Measurements from ENCODE around the gene CAT.

The CAT gene

GRCh38 chr11:34461215-34461614 is 22.5 kb downstream of the CAT start:
- DNase-seq = no peak

DNA sequence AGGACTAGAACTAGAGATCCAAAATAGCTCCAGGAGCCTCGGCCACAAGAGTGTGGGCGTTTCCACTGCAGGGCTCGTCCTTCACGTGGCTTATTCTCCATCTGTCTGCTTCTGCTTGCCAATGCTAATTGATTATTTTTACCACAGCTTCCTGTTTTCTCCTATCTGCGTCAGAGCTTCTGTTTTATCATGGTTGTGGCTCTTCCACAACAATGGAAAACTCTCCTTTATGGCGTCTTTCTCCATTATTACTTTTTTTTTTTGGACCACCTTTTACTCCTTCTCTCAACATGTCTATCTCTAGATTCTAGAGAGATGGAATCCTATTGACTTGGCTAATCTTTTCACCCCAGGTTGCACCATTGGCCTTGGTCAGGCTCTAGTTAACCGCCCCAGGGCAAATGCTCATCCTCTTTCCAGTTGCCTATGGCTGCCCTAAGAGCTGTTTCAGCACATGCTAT is 25.9 kb downstream of the CAT start:
- peak; percentile 26 for DNase-seq

- no peak for DNase-seq
Observed at GRCh38 chr11:34466802-34467488, 28.2 kb downstream of the CAT start.

DNA sequence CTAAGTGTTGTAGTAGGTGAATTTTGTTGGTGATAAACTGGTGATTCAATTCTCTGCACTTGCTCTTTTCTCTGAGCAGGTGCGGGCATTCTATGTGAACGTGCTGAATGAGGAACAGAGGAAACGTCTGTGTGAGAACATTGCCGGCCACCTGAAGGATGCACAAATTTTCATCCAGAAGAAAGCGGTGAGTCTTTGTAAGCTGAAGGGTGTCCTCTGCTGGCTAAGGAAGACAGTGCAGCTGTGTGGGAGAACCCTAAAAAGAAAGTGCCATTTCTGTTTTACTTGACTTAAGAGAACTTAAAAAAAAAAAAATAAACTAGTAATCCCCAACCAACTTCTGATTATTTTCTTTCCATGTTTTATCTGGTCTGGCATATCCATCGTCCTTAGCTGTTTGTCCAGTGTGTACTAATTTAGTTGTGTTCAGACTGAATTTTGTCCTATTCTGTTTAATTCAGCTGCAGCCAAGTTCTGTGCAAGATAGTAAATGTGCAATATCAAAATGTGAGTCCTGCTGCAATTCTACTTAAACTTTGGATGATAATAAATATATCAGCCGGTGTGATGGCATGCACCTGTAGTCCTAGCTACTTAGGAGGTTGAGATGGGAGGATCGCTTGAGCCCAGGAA is 29.6 kb downstream of the CAT start:
- no peak for DNase-seq

GRCh38 chr11:34473603-34474169 is 35.0 kb downstream of the CAT start:
- DNase-seq = no peak

GRCh38 chr11:34475656-34476055 is 36.9 kb downstream of the CAT start:
- no peak for DNase-seq

DNA sequence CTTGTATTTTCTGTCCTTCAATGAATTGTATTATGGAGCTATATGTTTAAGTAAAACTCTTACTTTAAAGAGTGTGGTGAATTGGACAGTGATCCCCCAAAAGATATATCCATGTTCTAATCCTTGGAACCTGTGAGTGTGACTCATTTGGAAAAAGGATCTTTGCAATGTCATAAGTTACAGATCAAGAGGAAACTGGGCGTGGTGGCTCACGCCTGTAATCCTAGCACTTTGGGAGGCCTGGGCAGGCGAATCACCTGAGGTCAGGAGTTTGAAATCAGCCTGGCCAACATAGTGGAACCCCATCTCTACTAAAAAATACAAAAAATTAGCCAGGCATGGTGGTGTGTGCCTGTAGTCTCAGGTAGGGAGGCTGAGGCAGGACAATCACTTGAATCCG is 38.1 kb downstream of the CAT start:
- no peak for DNase-seq

DNA sequence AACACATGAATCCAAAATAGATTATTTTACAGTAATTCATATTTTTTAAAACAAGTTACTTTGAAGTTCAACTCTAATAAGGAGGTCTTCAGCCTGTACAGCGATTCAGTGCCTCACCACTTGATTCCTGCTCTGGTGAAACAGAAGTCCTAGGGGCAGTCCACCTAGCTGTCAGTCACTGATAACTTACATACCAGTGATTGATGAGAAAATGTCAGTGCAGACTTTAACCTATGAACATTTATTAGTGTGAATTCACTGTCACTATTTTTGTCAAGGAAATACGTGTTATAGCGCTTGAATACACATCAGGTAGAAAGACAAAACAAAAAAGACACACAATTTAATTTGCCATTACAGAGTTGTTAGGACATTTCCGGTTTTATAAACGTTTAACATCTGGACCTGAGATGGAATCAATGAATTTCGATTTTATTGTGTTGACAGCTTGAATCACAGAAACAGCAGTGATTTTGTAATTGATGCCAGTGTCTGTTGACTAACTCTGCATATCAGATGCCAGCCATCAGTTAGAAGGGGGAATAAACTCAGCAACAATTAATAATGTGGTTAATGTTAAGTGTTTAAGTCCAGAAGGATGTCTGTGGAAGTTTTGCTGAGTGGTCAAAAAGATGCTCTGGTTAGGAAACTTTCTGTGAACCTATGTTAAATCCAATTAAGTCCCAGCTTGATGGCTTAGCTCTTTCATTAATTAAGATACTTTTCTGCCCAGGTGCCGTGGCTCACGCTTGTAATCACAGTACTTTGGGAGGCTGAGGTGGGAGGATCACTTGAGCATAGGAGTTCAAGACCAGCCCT is 40.3 kb downstream of the CAT start:
- DNase-seq = no peak

- DNase-seq = no peak
Observed at GRCh38 chr11:34480314-34480713, 41.6 kb downstream of the CAT start.

DNA sequence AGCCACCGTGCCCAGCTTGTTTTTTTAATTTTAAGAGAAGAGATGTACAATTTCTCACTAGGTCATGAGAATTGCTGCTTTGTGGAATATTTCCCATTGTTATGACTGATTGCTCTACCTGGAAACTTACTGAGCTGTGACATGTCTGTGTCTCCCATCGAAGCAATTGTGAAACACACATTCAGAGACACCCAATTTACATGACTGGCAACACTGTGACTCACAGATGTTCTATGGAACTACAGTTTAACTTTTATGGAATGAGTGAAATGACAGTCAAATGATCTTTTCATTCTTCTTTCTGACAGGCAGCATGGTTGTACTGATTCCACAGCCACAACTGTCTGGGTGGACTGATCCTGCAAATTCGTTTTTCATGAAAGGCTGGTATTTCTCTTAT is 42.6 kb downstream of the CAT start:
- no peak for DNase-seq

DNA sequence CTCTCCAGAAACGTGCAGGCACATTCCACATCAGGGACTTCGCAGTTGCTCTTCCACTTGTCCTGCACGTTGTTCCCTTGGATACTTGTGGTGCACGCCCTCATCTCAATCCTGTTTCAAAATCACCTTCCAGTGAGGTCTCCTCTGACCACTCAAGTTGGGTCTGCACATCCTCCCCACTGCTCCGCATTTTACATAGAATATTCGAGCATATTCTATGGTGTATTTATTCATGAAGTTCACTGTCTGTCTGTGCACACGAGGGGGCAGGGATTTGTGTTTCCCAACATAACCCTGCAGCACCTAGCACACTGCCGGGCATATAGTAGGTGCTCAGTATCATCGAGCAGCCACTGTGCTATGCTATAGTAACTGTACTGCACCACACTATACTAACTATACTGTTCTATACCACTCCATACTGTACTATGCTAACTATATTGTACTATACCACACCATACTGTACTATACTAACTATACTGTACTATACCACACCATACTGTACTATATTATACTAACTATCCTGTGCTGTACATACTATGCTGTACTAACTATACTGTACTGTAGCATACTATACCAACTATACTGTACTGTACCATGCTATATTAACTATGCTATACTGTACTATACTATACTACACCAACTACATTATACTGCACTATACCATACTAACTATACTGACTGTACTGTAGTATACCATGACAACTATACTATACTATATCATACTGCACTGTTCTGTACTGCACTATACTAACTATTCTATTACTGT is 44.6 kb downstream of the CAT start:
- DNase-seq = no peak

GRCh38 chr11:34487430-34487829 is 48.7 kb downstream of the CAT start:
- DNase-seq = no peak

DNA sequence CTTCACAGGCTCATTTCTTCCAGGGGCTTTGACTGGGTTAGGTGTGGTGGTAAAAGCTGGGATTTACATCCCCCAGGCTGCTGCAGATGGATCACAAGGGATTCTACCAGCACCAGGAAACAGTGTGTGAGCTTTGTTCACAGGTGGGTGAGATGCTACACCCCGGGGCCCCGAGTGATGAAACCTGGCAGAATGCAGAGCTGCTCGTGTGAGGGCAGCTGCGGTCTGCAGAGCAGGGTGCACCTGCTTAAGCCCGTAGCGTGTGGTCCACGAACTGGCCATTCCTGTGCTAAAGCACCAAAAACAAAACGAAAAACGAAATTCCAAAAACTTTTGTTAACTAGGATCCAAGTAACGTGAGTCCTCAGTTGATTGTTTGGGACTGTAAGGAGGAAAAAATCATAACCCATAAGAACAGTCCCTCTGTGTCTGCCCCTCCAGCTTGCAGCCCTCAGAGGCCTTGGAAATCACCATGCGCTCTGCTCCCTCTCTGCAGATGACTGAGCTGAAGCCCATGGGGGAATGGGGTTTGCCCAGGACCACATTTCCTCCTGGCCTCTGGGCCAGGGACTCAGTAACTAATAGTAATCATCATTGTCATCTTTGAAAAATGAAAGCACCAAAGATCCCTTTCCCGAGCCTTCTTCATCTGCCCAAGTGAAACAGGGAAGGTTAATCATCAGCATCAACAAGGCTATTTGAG is 50.3 kb downstream of the CAT start:
- DNase-seq = no peak

DNA sequence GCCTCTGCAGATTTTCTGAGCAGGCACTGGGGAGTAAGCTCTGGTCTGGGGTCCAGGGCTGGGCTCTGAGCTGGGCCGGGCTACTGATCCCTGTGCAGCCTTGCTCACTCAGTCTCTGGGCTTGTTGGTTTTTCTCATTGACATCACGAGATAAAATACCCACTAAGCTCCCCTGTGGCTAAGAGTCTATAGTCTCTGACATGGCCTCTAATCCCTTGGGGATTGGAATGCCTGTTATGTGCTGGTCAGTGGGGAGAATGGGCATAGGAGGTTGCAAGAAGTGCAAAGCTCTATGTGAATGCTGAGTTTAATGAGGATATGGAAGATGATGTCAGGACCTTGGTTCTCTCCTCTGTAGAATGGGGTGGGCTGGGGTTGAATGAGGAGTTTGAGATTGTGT is 51.6 kb downstream of the CAT start:
- no peak for DNase-seq

DNA sequence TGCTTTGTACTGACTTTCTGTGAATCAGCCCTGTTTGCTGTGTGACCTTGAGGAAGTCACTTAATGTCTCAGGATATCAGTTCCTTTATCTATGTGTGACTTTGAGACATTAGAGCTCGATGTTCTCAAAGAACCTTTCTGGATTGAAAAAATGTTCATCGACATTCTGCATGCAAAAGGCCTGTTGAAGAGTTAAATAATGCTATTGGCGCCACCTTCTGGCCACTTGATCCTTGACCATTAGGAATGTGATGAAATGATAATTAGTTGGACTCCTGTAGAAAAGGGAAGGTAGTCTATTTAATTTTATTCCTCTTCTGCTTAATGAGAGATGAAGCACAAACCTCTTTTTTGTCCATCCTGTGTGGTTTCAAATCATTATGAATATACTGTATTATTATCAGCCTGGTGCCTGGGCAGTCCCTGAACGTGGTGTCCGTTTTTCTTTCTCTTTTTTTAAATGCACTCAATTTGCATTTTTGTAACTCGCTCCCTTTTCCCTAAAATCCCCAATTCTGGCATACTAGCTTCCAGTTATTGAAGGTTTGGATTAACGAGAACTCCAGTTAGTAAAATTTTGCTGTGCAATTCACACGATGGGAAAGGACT is 54.2 kb downstream of the CAT start:
- peak; percentile 32 for DNase-seq

DNA sequence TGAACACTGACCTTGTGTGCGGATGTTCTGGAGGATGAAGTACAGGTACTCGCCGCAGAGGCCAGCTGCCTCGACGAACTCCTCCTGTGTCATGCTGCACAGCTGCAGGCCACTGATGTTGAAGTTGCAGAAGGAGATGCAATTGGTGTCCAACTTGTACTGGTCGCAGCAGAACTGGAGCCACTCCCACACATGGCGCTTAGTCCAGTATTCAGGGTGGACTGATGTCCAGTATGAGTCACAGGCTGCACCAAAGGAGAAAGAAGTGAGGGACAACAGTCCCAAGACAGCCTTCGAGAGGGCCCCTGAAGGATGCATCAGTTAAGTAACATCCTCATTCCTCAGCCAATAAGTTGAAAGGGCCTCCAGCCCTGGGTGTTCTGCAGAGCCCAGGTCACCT is 54.7 kb downstream of the CAT start:
- DNase-seq = no peak

GRCh38 chr11:34493926-34494595 is 55.3 kb downstream of the CAT start:
- DNase-seq = no peak

DNA sequence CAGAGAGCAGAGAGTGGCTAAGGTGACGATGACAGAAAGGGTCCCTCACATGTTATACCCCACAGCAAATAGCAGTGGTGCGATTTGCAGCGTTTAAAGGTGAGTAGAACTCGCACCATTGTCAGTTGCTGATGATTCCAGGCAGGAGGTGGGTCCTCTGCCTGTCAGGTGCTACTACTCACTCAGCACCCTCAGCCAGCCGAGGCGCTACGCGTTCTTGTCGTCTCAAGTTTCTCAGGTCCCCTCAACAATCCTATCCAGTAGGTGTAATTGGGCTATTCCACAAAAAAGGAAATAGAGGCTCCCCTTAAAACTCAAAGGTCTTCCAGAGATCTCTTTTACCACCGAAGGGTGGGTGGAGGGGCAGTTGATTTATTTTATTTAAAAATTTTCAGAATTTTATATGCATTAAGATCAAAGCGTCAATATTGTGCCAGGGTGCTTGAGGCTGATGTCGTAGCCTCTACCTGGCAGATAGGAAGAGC is 56.5 kb downstream of the CAT start:
- no peak for DNase-seq

- DNase-seq = peak; percentile 50
Observed at GRCh38 chr11:34495724-34496377, 57.1 kb downstream of the CAT start.

- no peak for DNase-seq
Observed at GRCh38 chr11:34499719-34500500, 61.2 kb downstream of the CAT start.
